ENCODE results near the gene IGFBP5. TPM values are rescaled to one million over a fixed set of nuclear protein-coding genes. Genes with fewer than 3 reads are reported as not detected.

Gene IGFBP5
- total and polyA plus RNA-seq, 2 donors (not counting 1 experiment from before 2014, with no cell fraction given) = not detected

- CTCF ChIA-PET = no interaction called here
- H3K27me3 ChIP-seq (replicated peaks in 1 of 4; ENCODE audit: control extremely low read depth in 1 of 4, control insufficient read depth in 3 of 4, insufficient read depth in 4 of 4, low read length in 3 of 4) = no peaks in the 10 kb centered on the region
Measured at GRCh38 chr2:216716109-216716508, 20.8 kb upstream of the IGFBP5 start.

GRCh38 chr2:216715402-216715974 lies 20.1 kb upstream of the IGFBP5 start:
- 92% methylated on average over 11 of the region's 14 CpGs for WGBS (ENCODE audit: insufficient coverage)
- no peak for ATAC-seq (ENCODE audit: low read depth)
- Histone ChIP-seq H3K9me3 (ENCODE audit: control extremely low read depth in 1 of 3, control insufficient read depth in 2 of 3, insufficient read depth in 1 of 3, low read length in 2 of 3) (no peaks in the 10 kb centered on the region), H3K27ac (ENCODE audit: low read length in 2 of 2) (no peak overlapping the region), H3K9ac (ENCODE audit: low read length) (no peak overlapping the region), H3K4me2 (replicated peaks; ENCODE audit: low read depth, low read length, poor library complexity, severe bottlenecking) (no peak overlapping the region), H3K4me3 (ENCODE audit: control extremely low read depth in 1 of 5, extremely low read depth in 1 of 5, insufficient read depth in 1 of 5, low read depth in 2 of 5, low read length in 4 of 5) (no peak overlapping the region), H3K36me3 (replicated peaks in 1 of 2; ENCODE audit: control extremely low read depth in 1 of 2, control insufficient read depth in 1 of 2, extremely low read depth in 1 of 2, insufficient read depth in 2 of 2, low read length in 1 of 2) (no peaks in the 10 kb centered on the region), H4K20me1 (ENCODE audit: control insufficient read depth, insufficient read depth, low read length, poor library complexity, severe bottlenecking) (no peaks in the 10 kb centered on the region), H3K27me3 (replicated peaks in 1 of 4; ENCODE audit: control extremely low read depth in 1 of 4, control insufficient read depth in 3 of 4, insufficient read depth in 4 of 4, low read length in 3 of 4) (no peaks in the 10 kb centered on the region), H3K79me2 (ENCODE audit: control insufficient read depth, insufficient read depth, low read length) (no peaks in the 10 kb centered on the region), H2AFZ (ENCODE audit: insufficient read depth, low read depth, low read length, poor library complexity, severe bottlenecking) (no peak overlapping the region), H3K4me1 (ENCODE audit: control insufficient read depth in 2 of 2, insufficient read depth in 2 of 2, low read length in 2 of 2) (no peaks in the 10 kb centered on the region)
- no peak for DNase-seq
- no peaks in the 10 kb centered on the region for H3K4me1 Mint-ChIP-seq
- CTCF ChIA-PET = no interaction called here
- H3K9me3 Mint-ChIP-seq (ENCODE audit: insufficient read depth) = no peaks in the 10 kb centered on the region
- H3K27ac Mint-ChIP-seq = no peak overlapping the region
- TF ChIP-seq CTCF (IDR thresholded peaks at IDR 0.05) = no peak
- TF ChIP-seq EZH2 (IDR thresholded peaks at IDR 0.05; ENCODE audit: borderline replicate concordance, insufficient read depth, low read depth, low read length, poor library complexity, severe bottlenecking) = no peak
- peaks cover 20% of the 10 kb centered on the region for H3K27me3 Mint-ChIP-seq
- intact Hi-C loops (cut with micrococcal nuclease) = no loop called here
- POLR2A ChIA-PET = no interaction called here
- no peak overlapping the region for H3K4me3 Mint-ChIP-seq

More at GRCh38 chr2:216716109-216716508, 20.8 kb upstream of the IGFBP5 start:
- Histone ChIP-seq H3K4me3 (ENCODE audit: control extremely low read depth in 1 of 5, extremely low read depth in 1 of 5, insufficient read depth in 1 of 5, low read depth in 2 of 5, low read length in 4 of 5) (no peak overlapping the region), H3K4me1 (ENCODE audit: control insufficient read depth in 2 of 2, insufficient read depth in 2 of 2, low read length in 2 of 2) (no peaks in the 10 kb centered on the region), H3K36me3 (replicated peaks in 1 of 2; ENCODE audit: control extremely low read depth in 1 of 2, control insufficient read depth in 1 of 2, extremely low read depth in 1 of 2, insufficient read depth in 2 of 2, low read length in 1 of 2) (no peaks in the 10 kb centered on the region), H3K4me2 (replicated peaks; ENCODE audit: low read depth, low read length, poor library complexity, severe bottlenecking) (no peak overlapping the region), H3K27ac (ENCODE audit: low read length in 2 of 2) (no peak overlapping the region), H3K9ac (ENCODE audit: low read length) (no peak overlapping the region), H3K9me3 (ENCODE audit: control extremely low read depth in 1 of 3, control insufficient read depth in 2 of 3, insufficient read depth in 1 of 3, low read length in 2 of 3) (no peaks in the 10 kb centered on the region), H4K20me1 (ENCODE audit: control insufficient read depth, insufficient read depth, low read length, poor library complexity, severe bottlenecking) (no peaks in the 10 kb centered on the region), H2AFZ (ENCODE audit: insufficient read depth, low read depth, low read length, poor library complexity, severe bottlenecking) (no peak overlapping the region), H3K79me2 (ENCODE audit: control insufficient read depth, insufficient read depth, low read length) (no peaks in the 10 kb centered on the region)
- H3K27me3 Mint-ChIP-seq = peaks cover 20% of the 10 kb centered on the region
- H3K9me3 Mint-ChIP-seq (ENCODE audit: insufficient read depth) = no peaks in the 10 kb centered on the region
- DNase-seq (no peak), ATAC-seq (ENCODE audit: low read depth) (no peak)
- no peak overlapping the region for H3K27ac Mint-ChIP-seq
- H3K4me3 Mint-ChIP-seq = no peak overlapping the region
- intact Hi-C loops (cut with micrococcal nuclease) = no loop called here
- WGBS (ENCODE audit: insufficient coverage) = 77% methylated on average over 3 of the region's 4 CpGs
- H3K4me1 Mint-ChIP-seq = no peaks in the 10 kb centered on the region
- TF ChIP-seq EZH2 (IDR thresholded peaks at IDR 0.05; ENCODE audit: borderline replicate concordance, insufficient read depth, low read depth, low read length, poor library complexity, severe bottlenecking) (no peak), CTCF (IDR thresholded peaks at IDR 0.05) (no peak)
- POLR2A ChIA-PET = no interaction called here

All from B cell (primary cell).